Gastrocnemius medialis (tissue), 4 donors: ENCODE results near the gene SNX32.

Experiments used
- POLR2A ChIP-seq, 2 donors: fragments of 450-650 bp; IDR thresholded peaks; one replicate each; pipeline ENCODE4 v1.6.1; 2017; ENCODE audit warnings: antibody characterized with exemption in 2 of 2, mild to moderate bottlenecking in 2 of 2, moderate library complexity in 2 of 2
- TF ChIP-seq, protein P1 (sequence below), 5 experiments: fragments of 450-650 bp in 3 of 5; fragments of 200-600 bp in 2 of 5; sonication (generic) in 2 of 5; IDR thresholded peaks in 4 of 5; conservative IDR thresholded peaks in 1 of 5; 1 replicate in 4 of 5; 2 replicates in 1 of 5; pipeline ENCODE4 v1.5.1; 2016 to 2019; ENCODE audit warnings: antibody characterized with exemption in 5 of 5, mild to moderate bottlenecking in 3 of 5, moderate library complexity in 3 of 5

DNA sequence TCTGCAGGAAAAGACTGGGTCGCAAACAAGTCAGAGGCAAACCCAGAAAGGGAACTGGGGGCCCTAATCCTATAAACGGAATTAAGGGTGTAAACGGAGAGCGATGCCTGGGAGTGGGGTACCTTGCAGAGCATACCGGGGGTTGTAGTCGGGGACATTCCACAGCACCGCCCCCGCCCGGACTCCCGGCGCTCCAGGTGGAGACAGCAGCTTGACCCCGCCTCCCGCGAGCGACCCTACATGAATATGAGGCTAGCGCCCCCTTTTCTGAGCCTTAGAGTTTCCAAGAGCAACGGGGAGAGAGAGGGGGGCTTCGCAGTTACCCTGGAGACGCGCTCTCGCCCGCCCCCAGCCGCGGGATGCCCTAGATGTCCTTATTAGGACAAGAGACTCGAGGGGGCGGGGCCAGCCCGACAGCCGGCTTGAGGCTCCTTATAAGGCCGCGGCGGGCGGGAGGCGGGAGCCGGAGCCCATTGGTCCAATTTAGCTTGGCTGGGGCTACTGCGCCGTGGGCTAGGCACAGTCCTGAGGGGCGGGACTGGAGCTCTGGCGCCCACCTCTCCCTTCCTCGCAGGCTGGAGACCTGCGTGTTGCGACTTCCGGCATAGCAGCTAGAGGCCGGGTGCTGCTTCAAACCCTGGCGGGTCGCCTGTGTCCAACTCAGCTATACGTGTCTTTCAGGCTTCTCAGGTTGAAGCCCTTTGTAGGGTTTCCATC lies 25.5 kb downstream of the SNX32 start:
- peak; percentile 95 to 97 for TF ChIP-seq POLR2A (IDR thresholded peaks at IDR 0.05)
- TF ChIP-seq, protein P1, sequence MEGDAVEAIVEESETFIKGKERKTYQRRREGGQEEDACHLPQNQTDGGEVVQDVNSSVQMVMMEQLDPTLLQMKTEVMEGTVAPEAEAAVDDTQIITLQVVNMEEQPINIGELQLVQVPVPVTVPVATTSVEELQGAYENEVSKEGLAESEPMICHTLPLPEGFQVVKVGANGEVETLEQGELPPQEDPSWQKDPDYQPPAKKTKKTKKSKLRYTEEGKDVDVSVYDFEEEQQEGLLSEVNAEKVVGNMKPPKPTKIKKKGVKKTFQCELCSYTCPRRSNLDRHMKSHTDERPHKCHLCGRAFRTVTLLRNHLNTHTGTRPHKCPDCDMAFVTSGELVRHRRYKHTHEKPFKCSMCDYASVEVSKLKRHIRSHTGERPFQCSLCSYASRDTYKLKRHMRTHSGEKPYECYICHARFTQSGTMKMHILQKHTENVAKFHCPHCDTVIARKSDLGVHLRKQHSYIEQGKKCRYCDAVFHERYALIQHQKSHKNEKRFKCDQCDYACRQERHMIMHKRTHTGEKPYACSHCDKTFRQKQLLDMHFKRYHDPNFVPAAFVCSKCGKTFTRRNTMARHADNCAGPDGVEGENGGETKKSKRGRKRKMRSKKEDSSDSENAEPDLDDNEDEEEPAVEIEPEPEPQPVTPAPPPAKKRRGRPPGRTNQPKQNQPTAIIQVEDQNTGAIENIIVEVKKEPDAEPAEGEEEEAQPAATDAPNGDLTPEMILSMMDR (IDR thresholded peaks at IDR 0.05 in 4 of 5, conservative IDR thresholded peaks at IDR 0.05 in 1 of 5) = no peak
